NCI-H446 (cell line): ENCODE data around the gene SLC32A1.
A peak's percentile ranks its signal among the peaks of the same experiment; 100 is the strongest.

Source experiments
- DNase-seq, 2 experiments: peaks; one replicate each; lab custom pipeline; 2025; lab: John Stamatoyannopoulos, UW

Gene SLC32A1

GRCh38 chr20:38725931-38726803, 1.9 kb downstream of the SLC32A1 start:
- peak; percentile 57 to 85 for DNase-seq

DNA sequence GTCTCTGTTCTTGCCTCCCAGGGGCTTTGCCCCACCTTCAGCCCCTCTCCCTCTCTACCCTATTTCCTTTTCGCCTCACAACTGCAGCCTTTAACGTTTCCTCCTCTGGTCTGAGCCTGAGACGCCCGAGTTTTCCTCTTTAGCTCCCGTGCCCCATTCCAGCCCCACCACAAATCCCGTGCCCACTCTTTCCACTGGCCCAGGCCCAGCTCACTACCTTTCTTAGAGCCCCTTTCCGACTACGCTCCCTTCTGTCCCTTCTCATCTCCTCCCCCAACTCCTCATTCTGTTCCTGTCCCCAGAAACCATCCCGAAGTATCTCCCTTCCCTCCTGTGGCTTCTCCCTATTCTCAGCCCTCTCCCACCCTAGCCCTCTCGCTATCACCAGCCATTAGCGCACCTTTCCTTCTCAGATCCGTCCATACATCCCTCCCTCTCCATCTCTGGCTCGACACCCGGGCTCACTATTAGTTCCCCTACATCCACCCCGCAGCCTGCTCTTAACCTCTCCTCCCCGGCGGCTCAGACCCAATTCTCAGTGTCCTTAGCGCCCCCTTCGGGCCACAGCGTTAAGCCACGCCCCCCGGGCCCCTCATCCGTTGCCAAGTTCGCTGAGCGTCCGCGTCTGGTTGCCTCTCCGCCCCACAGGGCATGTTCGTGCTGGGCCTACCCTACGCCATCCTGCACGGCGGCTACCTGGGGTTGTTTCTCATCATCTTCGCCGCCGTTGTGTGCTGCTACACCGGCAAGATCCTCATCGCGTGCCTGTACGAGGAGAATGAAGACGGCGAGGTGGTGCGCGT, 2.7 kb downstream of the SLC32A1 start:
- no peak for DNase-seq

GRCh38 chr20:38727607-38728190, 3.4 kb downstream of the SLC32A1 start:
- DNase-seq: no peak

DNA sequence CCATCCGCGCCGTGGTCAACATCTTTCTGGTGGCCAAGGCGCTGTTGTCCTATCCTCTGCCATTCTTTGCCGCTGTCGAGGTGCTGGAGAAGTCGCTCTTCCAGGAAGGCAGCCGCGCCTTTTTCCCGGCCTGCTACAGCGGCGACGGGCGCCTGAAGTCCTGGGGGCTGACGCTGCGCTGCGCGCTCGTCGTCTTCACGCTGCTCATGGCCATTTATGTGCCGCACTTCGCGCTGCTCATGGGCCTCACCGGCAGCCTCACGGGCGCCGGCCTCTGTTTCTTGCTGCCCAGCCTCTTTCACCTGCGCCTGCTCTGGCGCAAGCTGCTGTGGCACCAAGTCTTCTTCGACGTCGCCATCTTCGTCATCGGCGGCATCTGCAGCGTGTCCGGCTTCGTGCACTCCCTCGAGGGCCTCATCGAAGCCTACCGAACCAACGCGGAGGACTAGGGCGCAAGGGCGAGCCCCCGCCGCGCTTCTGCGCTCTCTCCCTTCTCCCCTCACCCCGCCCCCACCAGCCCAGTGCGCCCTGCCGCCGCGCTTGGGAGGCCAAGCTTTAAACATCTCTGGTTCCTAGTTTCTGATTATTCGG, 4.0 kb downstream of the SLC32A1 start:
- DNase-seq: no peak

GRCh38 chr20:38728911-38729642, 4.8 kb downstream of the SLC32A1 start:
- DNase-seq: no peak

GRCh38 chr20:38729767-38730166, 5.5 kb downstream of the SLC32A1 start:
- no peak for DNase-seq

- DNase-seq: no peak
These were observed 6.1 kb downstream of the SLC32A1 start for GRCh38 chr20:38730167-38730988.

- DNase-seq: peak; percentile 61 to 80
These were observed 6.9 kb downstream of the SLC32A1 start for GRCh38 chr20:38730989-38731737.

- no peak for DNase-seq
These were observed 7.4 kb downstream of the SLC32A1 start for GRCh38 chr20:38731738-38732113.

DNA sequence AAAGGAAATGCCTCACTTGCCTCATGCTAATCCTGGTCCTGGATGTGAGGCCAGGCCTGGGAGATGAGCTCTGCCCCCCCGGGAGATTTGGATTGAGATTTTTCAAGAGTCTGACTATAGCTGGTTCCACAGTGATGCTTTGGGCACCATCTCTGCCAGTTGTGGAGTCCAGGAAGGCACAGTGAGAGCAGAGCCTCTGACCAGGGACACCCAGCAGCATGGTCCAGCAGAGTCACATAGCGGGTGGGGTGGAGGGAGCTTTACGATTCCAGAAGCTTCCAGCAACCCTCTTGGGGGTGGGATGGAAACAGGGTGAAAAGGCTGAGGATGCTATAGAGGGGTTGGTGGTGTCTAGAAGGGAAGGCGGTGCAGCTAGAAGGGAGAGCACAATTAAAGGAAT, 8.7 kb downstream of the SLC32A1 start:
- no peak for DNase-seq

- no peak for DNase-seq
These were observed 10.9 kb downstream of the SLC32A1 start for GRCh38 chr20:38735172-38735571.

- DNase-seq: no peak
These were observed 13.6 kb downstream of the SLC32A1 start for GRCh38 chr20:38737887-38738286.

- DNase-seq: no peak
These were observed 21.5 kb downstream of the SLC32A1 start for GRCh38 chr20:38745757-38746156.

DNA sequence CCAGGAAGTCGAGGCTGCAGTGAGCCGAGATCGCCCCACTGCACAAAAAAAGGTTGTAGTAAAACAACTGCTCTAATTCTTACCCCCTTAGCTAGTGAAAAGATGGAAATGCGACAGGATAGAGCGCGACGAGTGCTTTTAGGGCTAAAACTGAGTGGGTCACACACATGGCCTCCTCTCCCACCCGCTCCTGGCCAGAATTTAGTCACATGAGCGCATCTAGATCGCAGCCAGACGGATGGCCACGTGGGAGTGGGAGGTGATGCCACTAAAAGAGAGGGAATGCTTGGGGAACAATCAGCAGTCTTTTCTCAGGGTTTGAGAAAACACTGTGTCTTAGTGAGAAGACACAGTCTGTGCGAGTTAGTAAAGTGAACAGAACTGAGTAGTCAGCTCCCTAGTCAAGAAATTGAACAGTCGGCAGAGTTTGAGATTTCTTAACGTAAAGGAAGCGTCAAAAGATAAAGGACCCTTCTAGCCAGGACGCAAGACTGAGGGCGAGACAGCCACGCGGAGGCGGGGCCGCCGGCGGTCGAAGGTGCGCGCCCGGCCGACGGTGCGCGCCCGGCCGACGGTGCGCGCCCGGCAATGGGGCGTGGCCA, 23.3 kb downstream of the SLC32A1 start:
- no peak for DNase-seq

DNA sequence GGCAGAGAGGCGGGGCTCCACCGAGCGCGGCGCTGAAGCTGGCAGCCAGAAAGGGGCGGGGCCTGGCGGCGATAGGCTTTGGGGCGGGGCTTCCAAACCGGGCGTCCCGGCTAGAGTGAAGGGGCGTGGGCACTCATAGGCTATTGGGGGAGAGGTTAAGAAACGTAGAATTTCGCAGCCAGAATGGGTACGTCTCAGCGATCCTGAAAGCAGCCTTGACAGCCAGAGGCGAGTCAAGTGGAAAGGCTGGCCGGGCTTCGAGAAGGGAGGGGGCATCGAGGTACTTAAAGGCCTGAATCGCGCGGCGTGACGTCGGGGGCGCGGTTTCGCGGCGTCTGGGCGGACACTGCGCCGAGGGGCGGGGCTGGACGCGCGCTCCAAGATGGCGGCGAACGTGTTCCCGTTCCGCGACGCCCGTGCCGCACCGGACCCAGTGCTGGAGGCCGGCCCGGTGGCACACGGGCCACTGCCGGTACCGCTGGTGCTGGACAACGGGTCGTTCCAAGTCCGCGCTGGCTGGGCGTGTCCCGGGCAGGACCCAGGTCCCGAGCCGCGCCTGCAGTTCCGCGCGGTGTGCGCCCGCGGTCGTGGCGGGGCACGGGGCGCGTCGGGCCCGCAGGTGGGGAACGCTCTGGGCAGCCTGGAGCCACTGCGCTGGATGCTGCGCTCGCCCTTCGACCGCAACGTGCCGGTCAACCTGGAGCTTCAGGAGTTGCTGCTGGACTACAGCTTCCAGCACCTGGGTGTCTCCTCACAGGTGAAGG, 24.0 kb downstream of the SLC32A1 start, which contains the start of gene ACTR5:
ACTR5 (plus strand) TSS at position 364 of the 764 bp plus-strand sequence; CDS start at position 383, 19 bp downstream.
- DNase-seq: peak; percentile 82 to 96

- no peak for DNase-seq
These were observed 24.5 kb downstream of the SLC32A1 start for GRCh38 chr20:38748861-38749149.

DNA sequence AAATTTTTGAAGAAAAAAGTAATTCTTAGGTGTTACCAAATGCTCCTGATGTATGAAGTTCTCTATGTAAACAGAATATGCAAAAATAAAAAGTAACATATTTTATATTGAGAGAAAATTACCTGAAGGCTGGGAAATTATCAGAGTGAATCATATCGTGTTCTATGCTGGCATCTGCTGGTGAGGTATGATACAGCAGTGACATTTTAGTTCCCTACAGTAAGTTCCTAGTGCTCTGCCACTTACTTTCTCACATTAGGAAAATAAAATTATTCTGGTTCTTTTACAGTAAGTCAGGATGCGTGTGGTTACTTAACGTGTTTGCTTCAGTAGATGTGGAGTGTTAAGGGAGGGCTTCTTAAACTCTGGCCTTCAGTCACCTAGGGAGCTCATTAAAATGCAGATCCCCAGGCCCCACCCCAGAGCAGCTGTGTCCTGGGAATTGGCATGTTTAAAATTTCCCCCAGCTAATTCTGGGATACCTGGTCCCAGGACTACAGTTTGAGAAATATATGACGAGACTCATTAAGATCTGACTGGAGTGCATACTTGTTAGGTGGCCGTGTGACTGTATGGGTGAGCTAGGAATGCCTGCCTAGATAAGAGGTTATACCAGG, 27.2 kb downstream of the SLC32A1 start:
- DNase-seq: peak in 1 of 2 experiments; percentile 49

- no peak for DNase-seq
These were observed 27.7 kb downstream of the SLC32A1 start for GRCh38 chr20:38752029-38752428.
